NAMALWA (cell line): ENCODE measurements around the gene CHRM4.

ENCODE experiments used
- DNase-seq: peaks from one replicate; pipeline ENCODE4 v3.0.0-alpha.2; 2015; ENCODE audit warnings: low spot score

The CHRM4 gene

DNA sequence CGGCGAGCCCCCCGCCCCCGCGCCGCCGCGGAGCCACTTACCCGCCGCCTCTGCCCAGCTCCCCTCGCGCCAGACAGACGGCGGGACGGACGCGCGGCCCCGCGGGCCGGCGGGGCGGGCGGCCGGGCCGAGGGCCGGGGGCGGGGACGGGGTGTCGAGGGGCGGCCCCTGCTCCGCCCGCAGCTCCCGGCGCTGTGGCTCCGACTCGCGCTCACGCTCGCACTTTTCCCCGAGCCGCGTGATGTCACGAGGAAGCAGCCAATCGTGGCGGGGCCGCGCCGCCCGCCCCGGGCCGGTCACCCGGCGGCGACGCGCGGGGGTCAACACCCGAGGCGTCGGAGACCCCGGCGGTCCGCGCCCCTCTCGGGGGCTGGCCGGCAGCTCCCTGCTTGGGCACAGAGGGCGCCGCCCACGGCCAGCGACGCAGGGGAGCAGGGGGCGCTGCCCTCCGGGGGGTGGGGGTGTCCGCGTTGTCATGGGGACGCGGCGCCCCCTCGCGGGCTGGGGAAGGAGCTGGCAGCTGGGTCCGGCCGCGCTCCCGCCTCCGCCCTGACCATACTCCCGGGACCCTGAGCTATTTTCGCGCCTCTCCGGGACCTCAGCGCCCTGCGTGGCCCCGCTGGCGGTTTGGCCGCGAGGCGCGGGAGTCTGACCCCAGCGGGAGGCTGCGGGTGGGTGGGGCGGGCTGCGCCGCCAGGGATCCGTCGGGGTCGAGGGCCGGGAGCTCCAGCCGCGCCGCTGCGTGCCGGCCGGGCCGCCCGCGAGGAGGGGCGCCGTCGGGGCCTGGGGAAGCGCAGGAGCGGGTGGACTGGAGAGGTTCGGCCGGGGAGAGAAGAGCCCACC is at the start of gene CHRM4:
Gene CHRM4 (minus strand): TSS at position 199 of the 843 bp plus-strand sequence. CDS start 5,219 bp downstream, outside the sequence.
- DNase-seq: no peak

- no peak for DNase-seq
Measured at GRCh38 chr11:46438211-46438610, 46.6 kb upstream of the CHRM4 start.

DNA sequence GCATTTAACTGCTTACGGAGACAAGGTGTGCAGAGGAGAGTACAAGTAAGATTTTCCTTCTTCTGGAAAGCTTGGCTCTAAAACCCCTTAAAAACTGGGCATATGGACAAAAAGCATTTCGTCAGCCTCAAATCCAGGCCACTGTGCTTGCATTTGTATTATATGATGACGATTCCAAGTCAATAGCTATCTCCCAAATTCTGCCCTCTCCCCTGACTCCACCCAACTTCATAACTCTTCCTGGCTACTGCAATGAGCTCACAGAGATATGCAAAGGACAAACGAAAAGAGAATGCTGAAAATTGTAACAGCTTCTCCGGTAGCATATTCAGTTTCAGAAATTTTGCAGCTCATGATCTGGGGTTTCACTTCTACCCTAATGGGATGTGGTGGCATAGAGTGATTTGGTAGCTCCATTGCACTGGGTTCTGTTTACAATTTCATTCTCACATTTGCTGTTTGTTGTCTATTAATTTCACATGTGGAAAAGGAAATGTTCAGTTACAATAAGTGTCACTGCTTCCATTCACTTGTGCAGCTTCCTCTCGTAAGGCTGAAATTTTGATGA is 45.6 kb upstream of the CHRM4 start:
- no peak for DNase-seq

GRCh38 chr11:46436113-46436512 is 44.5 kb upstream of the CHRM4 start:
- DNase-seq: no peak

- DNase-seq: no peak
Measured at GRCh38 chr11:46435679-46436078, 44.1 kb upstream of the CHRM4 start.

DNA sequence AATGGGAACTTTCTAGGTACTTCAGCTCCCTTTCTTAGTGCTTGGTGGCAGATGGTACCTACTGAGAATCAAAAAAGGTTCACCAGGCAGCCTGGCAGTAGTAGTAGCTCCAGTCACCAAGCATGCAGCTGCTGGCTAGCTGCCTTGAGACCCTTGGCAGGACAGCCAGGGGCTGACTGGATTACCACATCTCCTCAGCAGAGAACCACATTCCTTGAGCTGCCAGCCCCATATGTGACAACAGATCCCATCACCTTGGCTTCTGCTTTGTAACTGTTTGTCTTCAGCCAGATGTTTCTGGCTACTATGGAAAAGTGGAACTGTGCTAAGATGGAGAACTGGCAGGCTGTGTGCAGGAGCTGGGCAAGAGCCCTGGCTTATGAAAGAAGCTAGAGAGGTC is 39.6 kb upstream of the CHRM4 start:
- no peak for DNase-seq

- DNase-seq: no peak
Measured at GRCh38 chr11:46429717-46430116, 38.1 kb upstream of the CHRM4 start.

DNA sequence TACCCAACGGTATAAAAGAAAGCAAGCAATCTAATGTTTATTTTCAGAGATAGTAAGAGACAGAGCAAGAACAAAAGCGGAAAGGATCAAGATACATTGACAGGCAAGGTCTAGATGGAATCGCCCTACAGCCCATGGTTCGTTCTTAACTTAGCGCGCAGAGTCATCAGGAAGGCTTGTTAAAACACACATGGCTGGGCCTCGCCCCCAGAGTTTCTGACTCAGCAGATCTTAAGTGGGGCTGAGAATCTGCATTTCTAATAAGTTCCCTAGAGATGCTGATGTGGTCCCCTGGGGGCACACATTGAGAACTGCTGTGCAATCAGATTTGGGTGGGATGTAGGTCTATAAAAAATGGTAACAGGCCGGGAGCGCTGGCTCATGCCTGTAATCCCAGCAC is 35.8 kb upstream of the CHRM4 start:
- no peak for DNase-seq

DNA sequence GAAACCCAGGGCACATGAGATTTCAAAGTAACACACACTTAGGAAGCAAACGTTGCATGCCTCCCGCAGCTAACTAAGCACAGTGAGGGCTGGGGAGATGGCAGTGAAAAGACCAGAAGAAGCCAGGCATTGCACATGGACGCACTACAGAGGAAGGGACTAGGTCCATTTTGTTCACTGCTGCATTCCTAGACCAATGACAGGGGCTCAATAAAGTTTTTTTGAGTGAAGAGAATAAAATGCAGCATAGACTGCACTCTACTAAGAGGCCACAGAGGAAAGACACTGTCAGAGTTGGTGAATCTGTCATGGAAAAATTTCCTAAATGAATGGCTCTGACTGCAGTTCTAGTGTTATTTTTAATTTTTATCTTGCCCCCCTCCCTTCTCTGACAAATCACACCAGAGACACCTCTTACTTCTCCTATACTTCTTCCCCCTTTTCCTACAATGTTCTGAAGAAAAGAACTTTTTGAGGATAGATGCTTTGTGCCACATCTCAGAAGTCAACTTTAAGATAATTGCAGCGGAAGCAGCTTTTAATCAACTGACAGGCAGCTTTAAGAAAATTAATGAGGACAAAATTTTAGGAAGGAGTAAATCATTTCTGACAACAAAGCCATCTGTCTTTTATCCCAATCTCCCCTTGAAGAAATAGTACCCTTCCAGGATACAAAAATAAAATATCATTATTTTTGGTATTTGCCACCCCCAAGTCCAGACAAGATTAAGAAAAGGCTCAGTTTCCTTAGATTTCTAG is 34.8 kb upstream of the CHRM4 start:
- DNase-seq: no peak

- no peak for DNase-seq
Measured at GRCh38 chr11:46422588-46422987, 31.0 kb upstream of the CHRM4 start.

GRCh38 chr11:46421257-46421880 is 29.8 kb upstream of the CHRM4 start:
- DNase-seq: no peak

DNA sequence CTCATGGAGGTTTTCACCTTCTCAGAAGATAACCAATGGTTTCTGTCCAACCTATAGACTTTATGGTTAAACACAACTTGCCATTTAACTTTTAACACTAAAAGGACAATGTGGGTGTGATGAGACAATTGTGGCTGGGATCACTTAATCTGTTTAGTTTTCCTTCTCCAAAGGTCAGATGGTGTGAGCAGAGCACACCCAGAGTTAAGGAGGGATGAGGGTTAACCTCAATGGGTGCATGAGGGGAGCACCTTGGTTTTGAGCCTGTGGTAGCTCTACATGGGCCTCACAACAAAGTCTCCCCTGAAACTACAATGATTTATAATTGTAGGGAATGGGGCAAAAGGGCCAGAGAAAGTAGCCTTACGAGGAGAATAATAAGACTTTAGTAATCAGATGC is 28.9 kb upstream of the CHRM4 start:
- no peak for DNase-seq

- no peak for DNase-seq
Measured at GRCh38 chr11:46418751-46419150, 27.2 kb upstream of the CHRM4 start.

- DNase-seq: no peak
Measured at GRCh38 chr11:46417711-46418110, 26.1 kb upstream of the CHRM4 start.

DNA sequence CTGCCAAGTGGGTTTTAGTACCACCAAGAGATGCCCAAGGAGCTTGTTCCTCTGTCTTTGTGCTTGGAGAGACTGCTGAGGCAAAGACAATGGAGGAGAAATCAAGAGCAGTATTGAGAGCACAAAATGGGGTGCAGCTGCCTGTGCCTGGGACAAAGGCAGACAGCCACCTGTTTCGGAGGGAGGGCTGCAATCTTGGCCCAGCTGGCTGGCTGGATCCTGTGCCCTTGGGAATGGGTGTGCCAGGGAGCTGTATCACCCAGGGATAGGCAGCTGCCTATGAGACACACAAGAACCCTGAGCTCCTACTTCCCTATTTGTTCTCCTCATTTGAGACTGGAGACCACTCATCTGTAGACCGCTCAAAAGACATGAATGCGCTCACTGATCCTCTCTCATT is 23.3 kb upstream of the CHRM4 start:
- DNase-seq: no peak

DNA sequence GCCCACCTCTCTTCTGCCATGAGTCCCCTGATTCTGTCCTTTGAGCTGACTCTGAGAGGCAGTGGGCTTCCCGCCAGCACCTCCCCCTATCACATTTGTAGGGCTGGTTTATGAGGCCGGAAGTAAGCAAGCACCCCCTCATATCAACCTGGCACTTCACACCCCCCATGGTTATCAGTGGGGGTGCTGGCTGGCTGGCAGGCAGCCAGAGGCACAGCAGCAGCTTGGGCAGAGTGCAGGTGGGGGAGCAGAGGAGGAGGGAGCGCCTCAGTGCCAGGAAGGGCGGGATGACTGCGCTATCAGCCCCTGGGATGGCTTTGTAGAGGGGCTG is 22.9 kb upstream of the CHRM4 start:
- no peak for DNase-seq

DNA sequence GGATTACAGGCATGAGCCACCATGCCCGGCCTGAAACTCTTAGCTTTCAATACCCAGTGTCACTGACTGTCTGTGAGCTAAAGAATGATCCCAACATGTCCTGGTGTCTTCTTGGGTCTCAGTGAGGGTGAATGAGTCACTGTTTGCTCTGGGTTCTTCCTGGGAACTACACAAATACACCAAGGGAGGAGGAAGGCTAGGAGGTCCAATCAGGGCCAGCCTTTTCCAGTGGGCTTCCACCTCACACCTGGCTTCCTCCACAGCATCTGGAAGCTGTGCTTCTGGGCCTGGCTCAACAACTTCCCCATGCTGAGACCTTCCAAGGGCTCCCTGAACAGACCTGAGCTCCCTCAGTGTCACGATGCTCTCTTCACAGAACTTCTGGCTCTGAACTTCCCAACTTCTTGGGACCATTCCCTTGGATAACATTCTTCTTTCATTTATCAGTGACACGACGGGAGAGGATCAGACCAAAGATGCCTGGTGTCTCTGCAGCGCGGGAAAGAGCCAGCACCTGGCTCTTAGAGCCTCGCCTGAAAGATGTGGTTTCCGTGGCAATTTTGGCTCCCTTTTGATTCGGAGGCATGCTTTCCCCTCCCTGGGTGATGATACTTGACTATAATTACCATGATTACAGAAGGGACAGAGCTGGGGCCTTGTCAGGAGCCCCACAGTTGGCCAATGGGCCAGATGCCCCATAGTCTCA is 22.3 kb upstream of the CHRM4 start:
- no peak for DNase-seq

- no peak for DNase-seq
Measured at GRCh38 chr11:46410021-46410420, 18.4 kb upstream of the CHRM4 start.

DNA sequence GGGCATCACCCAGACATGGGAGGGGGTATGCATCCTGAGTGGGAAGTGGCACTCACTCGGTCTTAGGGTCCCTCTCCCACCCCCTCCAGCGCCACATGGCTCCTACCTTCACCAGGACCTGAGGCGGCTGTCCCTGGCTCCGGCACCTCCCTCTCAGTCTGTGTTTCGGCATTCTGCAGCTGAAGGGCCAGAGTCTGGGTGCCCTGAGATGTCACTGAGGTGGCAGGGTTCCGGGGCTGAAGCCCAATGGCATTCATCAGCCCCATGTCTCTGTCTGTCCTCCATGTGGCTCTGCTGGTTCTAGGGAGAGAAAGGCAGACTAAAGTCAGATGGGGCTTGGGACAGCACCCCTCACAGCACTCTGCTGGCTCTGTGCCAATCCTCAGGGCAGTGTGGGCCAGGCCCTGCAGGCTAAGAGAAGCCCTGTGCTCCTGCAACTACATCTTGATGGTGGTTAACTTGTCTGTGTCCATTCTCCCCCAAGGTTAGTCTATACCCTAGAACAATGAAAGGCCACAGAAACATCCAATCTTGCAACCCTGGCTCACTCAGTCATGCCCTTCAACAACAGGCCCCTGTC is 16.9 kb upstream of the CHRM4 start:
- DNase-seq: no peak

- no peak for DNase-seq
Measured at GRCh38 chr11:46407635-46408034, 16.1 kb upstream of the CHRM4 start.

DNA sequence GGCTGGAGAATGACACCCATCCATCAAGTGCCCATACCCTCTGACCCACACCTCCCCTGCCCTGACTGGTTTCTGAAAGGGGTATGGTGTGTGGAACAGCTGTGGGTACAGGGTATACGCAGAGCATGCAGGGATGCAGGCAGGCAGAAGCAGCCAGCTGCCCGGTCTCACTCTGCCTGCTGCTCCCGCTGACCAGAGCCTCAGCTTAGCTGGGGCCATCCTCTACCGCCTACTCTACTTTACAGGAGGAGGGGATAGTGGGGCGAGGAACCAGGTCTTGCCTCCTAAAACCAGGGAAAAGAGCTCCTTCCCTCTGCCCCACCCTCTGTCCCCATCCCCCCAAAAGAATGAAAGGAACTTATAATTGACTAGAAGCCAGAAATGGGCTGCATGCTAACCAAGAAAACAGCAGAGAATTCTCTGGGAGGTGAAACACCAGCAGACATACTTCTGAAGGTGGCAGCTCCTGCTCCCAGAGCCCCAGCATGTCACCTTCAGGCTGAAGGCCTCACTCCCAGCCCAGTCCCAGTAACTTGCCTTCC is 13.0 kb upstream of the CHRM4 start:
- DNase-seq: no peak
